ENCODE results near the gene ITGB1BP2. TPM values are rescaled to one million over a fixed set of nuclear protein-coding genes. Genes with fewer than 3 reads are reported as not detected.

The ITGB1BP2 gene
- total and polyA plus RNA-seq, 2 of the 13 experiments (the other 11 are each of a cell fraction or from before 2014, with no cell fraction given), result 0.90 to 2.2 TPM

DNA sequence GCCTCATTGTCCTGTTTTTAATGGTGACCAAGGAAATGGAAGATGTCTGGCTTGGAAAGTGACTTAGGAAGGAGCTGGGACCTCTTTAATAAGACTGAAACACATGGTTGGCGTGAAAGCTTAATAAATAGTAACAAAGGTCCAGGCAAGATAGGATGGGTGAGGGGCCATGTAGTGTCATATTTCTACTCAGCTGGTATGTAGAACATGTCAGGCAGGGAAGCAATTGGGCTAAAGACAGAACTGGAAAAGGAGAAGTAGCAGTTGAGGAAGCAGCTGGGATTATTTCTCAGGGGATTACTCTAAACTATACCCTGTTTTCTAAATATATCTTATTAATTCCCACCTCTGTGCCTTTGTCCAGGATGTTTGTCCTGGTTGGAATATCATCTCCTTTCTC is 18.6 kb downstream of the ITGB1BP2 start (continued):
- TF ChIP-seq ZNF646 (CRISPR knock-in tag; IDR thresholded peaks at IDR 0.05), result no peak

- in situ Hi-C loops (cut with HindIII; ENCODE audit: extremely low pct_ligation_motif_present, low pct_unique_long_range_greater_than_20kb) (no loop called here), intact Hi-C loops (cut with micrococcal nuclease; ENCODE audit: unreplicated experiment) (no loop called here)
- ATAC-seq, result no peak
- 100% methylated on average over 1 of the region's 1 CpG for WGBS (ENCODE audit: low lambda C conversion rate)
- ChIA-PET CTCF (ENCODE audit: low intra/inter-chr PET ratio, low total read pairs) (no interaction called here), POLR2A (no interaction called here)
- no peak overlapping the region for H3K4me3 ChIP-seq (replicated peaks in 1 of 3; ENCODE audit: insufficient read depth in 1 of 3, low read depth in 2 of 3, low read length in 3 of 3)
- H3K4me1 ChIP-seq (ENCODE audit: insufficient read depth, low read length), result no peaks in the 10 kb centered on the region
- no peaks in the 10 kb centered on the region for H4K20me1 ChIP-seq (ENCODE audit: insufficient read depth, low read length)
- no peak for DNase-seq (ENCODE audit: low spot score)
- no TSS peak for BruUV-seq (replicated peaks)
- H3K79me2 ChIP-seq (ENCODE audit: insufficient read depth, low read length), result no peaks in the 10 kb centered on the region
- H3K36me3 ChIP-seq (replicated peaks in 1 of 2; ENCODE audit: control insufficient read depth in 1 of 2, insufficient read depth in 2 of 2, low read length in 2 of 2), result no peaks in the 10 kb centered on the region
- no peaks in the 10 kb centered on the region for H3K9me3 ChIP-seq (ENCODE audit: low read length)
- no peak overlapping the region for H3K27ac ChIP-seq (ENCODE audit: extremely low read length, insufficient read depth, low read length)
- no peak overlapping the region for H3K4me2 ChIP-seq (ENCODE audit: low read depth, low read length)
- H3K27me3 ChIP-seq (ENCODE audit: control insufficient read depth in 1 of 2, insufficient read depth in 2 of 2, low read length in 2 of 2), result no peaks in the 10 kb centered on the region
- no peak overlapping the region for H2AFZ ChIP-seq (ENCODE audit: low read length)
- no peak for FAIRE-seq
- no peak overlapping the region for H3K9ac ChIP-seq (ENCODE audit: insufficient read depth, low read depth, low read length)
- TF ChIP-seq ZSCAN29 (CRISPR knock-in tag; conservative IDR thresholded peaks at IDR 0.05) (no peak), MAFG (CRISPR knock-in tag; IDR thresholded peaks at IDR 0.05) (no peak), ZNF607 (CRISPR knock-in tag; IDR thresholded peaks at IDR 0.05; ENCODE audit: borderline replicate concordance) (no peak), PLSCR1 (CRISPR knock-in tag; IDR thresholded peaks at IDR 0.05; ENCODE audit: borderline replicate concordance) (no peak), MEIS1 (CRISPR knock-in tag; IDR thresholded peaks at IDR 0.05; ENCODE audit: borderline replicate concordance) (no peak), GPN1 (CRISPR knock-in tag; IDR thresholded peaks at IDR 0.05; ENCODE audit: borderline replicate concordance) (no peak), ZNF317 (CRISPR knock-in tag; IDR thresholded peaks at IDR 0.05) (no peak), ZNF747 (CRISPR knock-in tag; IDR thresholded peaks at IDR 0.05; ENCODE audit: borderline replicate concordance) (no peak), GATA4 (IDR thresholded peaks at IDR 0.05; ENCODE audit: borderline replicate concordance, low read depth) (no peak), EEA1 (CRISPR knock-in tag; IDR thresholded peaks at IDR 0.05; ENCODE audit: borderline replicate concordance) (no peak), NFE2 (CRISPR knock-in tag; IDR thresholded peaks at IDR 0.05) (no peak), ZNF788 (CRISPR knock-in tag; IDR thresholded peaks at IDR 0.05; ENCODE audit: borderline replicate concordance) (no peak), TMF1 (CRISPR knock-in tag; IDR thresholded peaks at IDR 0.05; ENCODE audit: low read depth) (no peak)
- TF ChIP-seq, protein P1, sequence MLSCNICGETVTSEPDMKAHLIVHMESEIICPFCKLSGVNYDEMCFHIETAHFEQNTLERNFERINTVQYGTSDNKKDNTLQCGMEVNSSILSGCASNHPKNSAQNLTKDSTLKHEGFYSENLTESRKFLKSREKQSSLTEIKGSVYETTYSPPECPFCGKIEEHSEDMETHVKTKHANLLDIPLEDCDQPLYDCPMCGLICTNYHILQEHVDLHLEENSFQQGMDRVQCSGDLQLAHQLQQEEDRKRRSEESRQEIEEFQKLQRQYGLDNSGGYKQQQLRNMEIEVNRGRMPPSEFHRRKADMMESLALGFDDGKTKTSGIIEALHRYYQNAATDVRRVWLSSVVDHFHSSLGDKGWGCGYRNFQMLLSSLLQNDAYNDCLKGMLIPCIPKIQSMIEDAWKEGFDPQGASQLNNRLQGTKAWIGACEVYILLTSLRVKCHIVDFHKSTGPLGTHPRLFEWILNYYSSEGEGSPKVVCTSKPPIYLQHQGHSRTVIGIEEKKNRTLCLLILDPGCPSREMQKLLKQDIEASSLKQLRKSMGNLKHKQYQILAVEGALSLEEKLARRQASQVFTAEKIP (CRISPR knock-in tag; IDR thresholded peaks at IDR 0.05; ENCODE audit: borderline replicate concordance), result no peak
These were observed 20.2 kb downstream of the ITGB1BP2 start for GRCh38 chrX:71321731-71322130.
